Measurements from ENCODE around the gene VIT.

- TF ChIP-seq POLR2AphosphoS5 (IDR thresholded peaks at IDR 0.05; ENCODE audit: low read depth) (no peak), CTCF (conservative IDR thresholded peaks at IDR 0.05; ENCODE audit: low read depth in 2 of 2) (no peak), EZH2 (IDR thresholded peaks at IDR 0.05; ENCODE audit: low read depth, unreplicated experiment) (no peak), REST (IDR thresholded peaks at IDR 0.05; ENCODE audit: unreplicated experiment) (no peak), ZNF114 (CRISPR knock-in tag; IDR thresholded peaks at IDR 0.05) (no peak), JUNB (IDR thresholded peaks at IDR 0.05; ENCODE audit: unreplicated experiment) (no peak)
Observed at GRCh38 chr2:36677996-36678605, 18.4 kb upstream of the VIT start.

Data from GM23338 (cell line).